Measurements from ENCODE around the gene ARX. TPM values are rescaled to one million over a fixed set of nuclear protein-coding genes. Genes with fewer than 3 reads are reported as not detected.

Gene ARX
- total and polyA plus RNA-seq, 12 donors, result 0.13 TPM; not detected in 11

GRCh38 chrX:25009407-25009806, 6.4 kb downstream of the ARX start:
- 27 to 38% methylated on average over 7 of the region's 7 CpGs for WGBS, 2 donors
- TF ChIP-seq CTCF (IDR thresholded peaks at IDR 0.05), result no peak
- Histone ChIP-seq H3K4me3 (no peak overlapping the region), H3K4me1 (peaks cover 0 to 28% (median 11%) of the 10 kb centered on the region in 9 donors), H3K9me3 (no peaks in the 10 kb centered on the region), H3K27ac (no peak overlapping the region), H3K36me3 (no peaks in the 10 kb centered on the region), H3K27me3 (peaks cover 18 to 98% (median 92%) of the 10 kb centered on the region in 7 donors)
- ATAC-seq, result no peak
- intact Hi-C loops (cut with DNase I), result no loop called here
- no peak for DNase-seq

GRCh38 chrX:25007059-25008053, 8.4 kb downstream of the ARX start:
- peaks cover 14 to 100% (median 87%) of the 10 kb centered on the region in 7 donors for H3K27me3 ChIP-seq
- DNase-seq, result no peak
- no peak overlapping the region for H3K27ac ChIP-seq
- ATAC-seq, result no peak
- 5% methylated on average over 28 to 64 of the region's 64 CpGs for WGBS, 2 donors
- TF ChIP-seq CTCF (IDR thresholded peaks at IDR 0.05), result no peak
- H3K36me3 ChIP-seq, result no peaks in the 10 kb centered on the region
- no peaks in the 10 kb centered on the region for H3K9me3 ChIP-seq
- H3K4me1 ChIP-seq, result peaks cover 0 to 30% (median 6%) of the 10 kb centered on the region in 9 donors
- intact Hi-C loops (cut with DNase I), result no loop called here
- no peak overlapping the region for H3K4me3 ChIP-seq

- no peak for ATAC-seq
- DNase-seq, result no peak
- Histone ChIP-seq H3K4me1 (peaks cover 0 to 28% (median 4%) of the 10 kb centered on the region in 9 donors), H3K27ac (no peak overlapping the region), H3K4me3 (no peak overlapping the region), H3K36me3 (no peaks in the 10 kb centered on the region), H3K9me3 (no peaks in the 10 kb centered on the region), H3K27me3 (peaks cover 14 to 100% (median 83%) of the 10 kb centered on the region in 7 donors)
- WGBS, 2 donors, result 5 to 9% methylated on average over 6 to 7 of the region's 7 CpGs
- no peak for TF ChIP-seq CTCF (IDR thresholded peaks at IDR 0.05)
- intact Hi-C loops (cut with DNase I), result no loop called here
These were observed 9.1 kb downstream of the ARX start for GRCh38 chrX:25006586-25007058.

GRCh38 chrX:25005382-25006185, 10.2 kb downstream of the ARX start:
- intact Hi-C loops (cut with DNase I), result no loop called here
- peaks cover 0 to 28% (median 4%) of the 10 kb centered on the region in 9 donors for H3K4me1 ChIP-seq
- peak overlapping the region in 8 of 10 donors; percentile 9 to 31 (median 24) for H3K4me3 ChIP-seq
- WGBS, 2 donors, result 3% methylated on average over 31 to 72 of the region's 72 CpGs
- TF ChIP-seq CTCF (IDR thresholded peaks at IDR 0.05), result no peak
- H3K36me3 ChIP-seq, result no peaks in the 10 kb centered on the region
- DNase-seq (no peak), ATAC-seq (no peak)
- peaks cover 14 to 100% (median 73%) of the 10 kb centered on the region in 7 donors for H3K27me3 ChIP-seq
- no peak overlapping the region for H3K27ac ChIP-seq
- H3K9me3 ChIP-seq, result no peaks in the 10 kb centered on the region

Measured in heart right ventricle (tissue), 16 donors.